HepG2 (cell line): Measurements from ENCODE around the gene KCNK10. TPM values are rescaled to one million over a fixed set of nuclear protein-coding genes. Genes with fewer than 3 reads are reported as not detected.

Experiments used
- ATAC-seq: fragments of 200-7000 bp; cut with Tn5 transposase; 3 replicates; pipeline ENCODE4 v1.9.1; 2020; ENCODE audit warnings: mild to moderate bottlenecking, moderate library complexity
- BruUV-seq: library from RNA; stranded (reverse); fragments of 400-500 nt; replicated peaks from 2 replicates; lab custom pipeline; 2021; lab: Mats Ljungman, UMichigan
- CTCF ChIA-PET: fragments of 300-600 bp; formaldehyde crosslinking; extraction: SDS; loops from one replicate; lab custom pipeline; 2021; ENCODE audit warnings: low total read pairs, inconsistent platforms, low intra/inter-chr PET ratio; lab: Yijun Ruan, JAX
- POLR2A ChIA-PET: fragments of 350-600 bp; sonication (Branson Sonifier 250); formaldehyde crosslinking; loops from one replicate; lab custom pipeline; 2020; ENCODE audit warnings: antibody characterized with exemption, inconsistent platforms; lab: Yijun Ruan, JAX
- DNase-seq: peaks from one replicate; pipeline ENCODE4 v3.0.0-alpha.2; 2015; ENCODE audit warnings: low spot score
- FAIRE-seq: peaks from 3 replicates; lab custom pipeline; 2011; peaks lifted over from hg19 to GRCh38; lab: Jason Lieb, UNC
- H2AFZ ChIP-seq: one replicate; pipeline ENCODE4 v1.6.1; 2011; ENCODE audit warnings: low read length, inconsistent platforms
- H3K27ac ChIP-seq: fragments of 300-600 bp; 3 replicates; pipeline ENCODE4 v1.8.0; 2011; ENCODE audit warnings: mixed run types, mild to moderate bottlenecking, mixed read lengths, low read length, inconsistent platforms; ENCODE audit not compliant: insufficient read depth; ENCODE audit errors: extremely low read length
- H3K27me3 ChIP-seq, 2 experiments: fragments of 200-600 bp in 1 of 2; 2 replicates in 1 of 2; 3 replicates in 1 of 2; pipeline versions ENCODE4 v1.6.0 to v1.8.0; 2011; ENCODE audit warnings: low read length in 2 of 2, mild to moderate bottlenecking in 2 of 2, moderate library complexity in 2 of 2, inconsistent platforms in 1 of 2; ENCODE audit not compliant: insufficient read depth in 2 of 2, control insufficient read depth in 1 of 2
- H3K36me3 ChIP-seq, 2 experiments: fragments of 200-600 bp in 1 of 2; replicated peaks in 1 of 2; 2 replicates in 1 of 2; 3 replicates in 1 of 2; pipeline versions ENCODE4 v1.5.1 to v1.8.0; 2011; ENCODE audit warnings: low read length in 2 of 2, inconsistent platforms in 1 of 2; ENCODE audit not compliant: insufficient read depth in 2 of 2, control insufficient read depth in 1 of 2
- H3K4me1 ChIP-seq: 2 replicates; pipeline ENCODE4 v1.5.1; 2012; ENCODE audit warnings: low read length, inconsistent platforms; ENCODE audit not compliant: insufficient read depth
- H3K4me2 ChIP-seq: 2 replicates; pipeline ENCODE4 v1.6.0; 2011; ENCODE audit warnings: low read depth, low read length, inconsistent platforms
- H3K4me3 ChIP-seq, 3 experiments: fragments of 200-600 bp in 1 of 3; sonication (generic), shearing (Covaris generic) in 1 of 3; replicated peaks in 1 of 3; 2 replicates each; pipeline ENCODE4 v1.5.1; 2011 to 2016; ENCODE audit warnings: low read length in 3 of 3, inconsistent platforms in 2 of 3, low read depth in 2 of 3, mild to moderate bottlenecking in 2 of 3, control low read depth in 1 of 3, mixed read lengths in 1 of 3; ENCODE audit not compliant: insufficient read depth in 1 of 3
- H3K79me2 ChIP-seq: one replicate; pipeline ENCODE4 v1.6.1; 2011; ENCODE audit warnings: low read length, inconsistent platforms; ENCODE audit not compliant: insufficient read depth
- H3K9ac ChIP-seq: 2 replicates; pipeline ENCODE4 v1.6.0; 2011; ENCODE audit warnings: mild to moderate bottlenecking, low read depth, low read length, inconsistent platforms; ENCODE audit not compliant: insufficient read depth
- H3K9me3 ChIP-seq: 2 replicates; pipeline ENCODE4 v1.5.1; 2012; ENCODE audit warnings: mild to moderate bottlenecking, low read length
- H4K20me1 ChIP-seq: 2 replicates; pipeline ENCODE4 v1.6.0; 2011; ENCODE audit warnings: inconsistent platforms, mild to moderate bottlenecking, low read length, moderate library complexity; ENCODE audit not compliant: insufficient read depth
- FOXO1 ChIP-seq: sonication (generic); formaldehyde crosslinking; IDR thresholded peaks from 2 replicates; pipeline ENCODE4 v1.4.0; 2020; ENCODE audit warnings: missing genetic modification reagents
- JUN ChIP-seq: sonication (generic); formaldehyde crosslinking; IDR thresholded peaks from 2 replicates; pipeline ENCODE4 v1.4.0; 2020; ENCODE audit warnings: mild to moderate bottlenecking, missing genetic modification reagents
- KDM2A ChIP-seq: sonication (generic); formaldehyde crosslinking; IDR thresholded peaks from 2 replicates; pipeline ENCODE4 v1.4.0; 2020; ENCODE audit warnings: low read depth, missing genetic modification reagents, borderline replicate concordance
- KMT2B ChIP-seq: IDR thresholded peaks from 2 replicates; pipeline ENCODE4 v1.6.1; 2016; ENCODE audit warnings: missing genetic modification reagents, missing compliant biosample characterization
- LCORL ChIP-seq, 2 experiments: fragments of 450-650 bp in 1 of 2; sonication (generic) in 1 of 2; formaldehyde crosslinking in 1 of 2; IDR thresholded peaks; 2 replicates each; pipeline versions ENCODE4 v1.5.0 to v1.6.1; 2017 to 2020; ENCODE audit warnings: antibody characterized with exemption in 1 of 2, missing genetic modification reagents in 1 of 2
- NCOA1 ChIP-seq: sonication (generic); formaldehyde crosslinking; IDR thresholded peaks from 2 replicates; pipeline ENCODE4 v1.9.0; 2021; ENCODE audit warnings: missing genetic modification reagents
- TOPORS ChIP-seq: sonication (generic); formaldehyde crosslinking; IDR thresholded peaks from 2 replicates; pipeline ENCODE4 v1.8.0; 2023; ENCODE audit warnings: mild to moderate bottlenecking, missing genetic modification reagents
- ZFP41 ChIP-seq: sonication (generic); formaldehyde crosslinking; IDR thresholded peaks from 2 replicates; pipeline ENCODE4 v1.4.0; 2020; ENCODE audit warnings: mild to moderate bottlenecking, missing genetic modification reagents, borderline replicate concordance
- ZNF207 ChIP-seq: fragments of 450-650 bp; IDR thresholded peaks from 2 replicates; pipeline ENCODE4 v1.6.1; 2016; ENCODE audit warnings: antibody characterized with exemption, borderline replicate concordance
- ZNF772 ChIP-seq: sonication (generic); formaldehyde crosslinking; IDR thresholded peaks from 2 replicates; pipeline ENCODE4 v1.5.0; 2020; ENCODE audit warnings: mild to moderate bottlenecking, missing genetic modification reagents
- WGBS: methylation state at CpG from one replicate; pipeline ENCODE4 v1.1.6; 2017; ENCODE audit warnings: low lambda C conversion rate; 5-methylcytosine and 5-hydroxymethylcytosine counted together
- in situ Hi-C: cut with HindIII; loops from 2 replicates; pipeline ENCODE4 v1.10.0; 2017; ENCODE audit warnings: low pct_unique_long_range_greater_than_20kb; ENCODE audit not compliant: extremely low pct_ligation_motif_present
- intact Hi-C: fragments of 100-400 bp; cut with micrococcal nuclease; formaldehyde crosslinking; loops from one replicate; pipeline ENCODE4 v1.10.0; 2022; ENCODE audit not compliant: unreplicated experiment
- polyA plus RNA-seq, 8 experiments: library from polyadenylated mRNA; depleted of rRNA in 3 of 8; stranded (reverse) in 7 of 8; unstranded in 1 of 8; fragments of >200 nt; fragmentation: Illumina TruSeq in 4 of 8; extraction: Trizol in 4 of 8; gene quantifications; 2 replicates each; pipeline versions ENCODE4 v1.2.1 to v1.2.3, GENCODE V29; 2011 to 2016; ENCODE audit warnings: low read depth in 4 of 8, missing spikeins in 1 of 8, mixed read lengths in 1 of 8; ENCODE audit not compliant: insufficient read depth in 1 of 8
- total RNA-seq, 5 experiments: library from RNA; depleted of rRNA; stranded (reverse); fragments of >200 nt; fragmentation: Illumina TruSeq; extraction: Trizol; gene quantifications; 2 replicates each; pipeline ENCODE4 v1.2.3, GENCODE V29; 2016; ENCODE audit warnings: low read depth in 1 of 5

KCNK10 gene
- total and polyA plus RNA-seq, 2 of the 13 experiments (the other 11 are each of a cell fraction or from before 2014, with no cell fraction given): not detected

GRCh38 chr14:88146881-88147649, 176.0 kb downstream of the KCNK10 start:
- no peaks in the 10 kb centered on the region for H3K79me2 ChIP-seq
- no TSS peak for BruUV-seq
- intact Hi-C loops: no loop called here
- ATAC-seq: no peak
- DNase-seq: no peak
- FAIRE-seq: no peak
- no peaks in the 10 kb centered on the region for H3K4me1 ChIP-seq
- no peak overlapping the region for H3K9ac ChIP-seq
- no peaks in the 10 kb centered on the region for H3K36me3 ChIP-seq
- no peak overlapping the region for H2AFZ ChIP-seq
- H4K20me1 ChIP-seq: no peaks in the 10 kb centered on the region
- H3K9me3 ChIP-seq: no peaks in the 10 kb centered on the region
- no peak overlapping the region for H3K27ac ChIP-seq
- H3K4me2 ChIP-seq: no peak overlapping the region
- H3K27me3 ChIP-seq: peaks cover 0 to 2% of the 10 kb centered on the region in 2 experiments; a peak in 1 of 5 replicates
- no CpG with 5 or more reads among the region's 8 CpGs for WGBS
- no peak overlapping the region for H3K4me3 ChIP-seq
- POLR2A ChIA-PET: no interaction called here
- no peak for TF ChIP-seq FOXO1 (CRISPR knock-in tag)
- no peak for TF ChIP-seq ZFP41 (CRISPR knock-in tag)
- TF ChIP-seq JUN (CRISPR knock-in tag): no peak
- no peak for TF ChIP-seq KDM2A (CRISPR knock-in tag)
- no peak for TF ChIP-seq TOPORS (CRISPR knock-in tag)
- no peak for TF ChIP-seq KMT2B (CRISPR knock-in tag)
- TF ChIP-seq NCOA1: no peak
- no peak for TF ChIP-seq LCORL (IDR thresholded peaks at IDR 0.05)
- TF ChIP-seq LCORL (CRISPR knock-in tag; IDR thresholded peaks at IDR 0.05): no peak
- no peak for TF ChIP-seq ZNF207
- TF ChIP-seq ZNF772 (CRISPR knock-in tag): no peak
- CTCF ChIA-PET: no interaction called here
- in situ Hi-C loops: no loop called here
